ACC112 (cell line): ENCODE measurements around the gene HOTAIR.

Experiments used
- H2AFZ ChIP-seq: fragments of 200-600 bp; sonication (generic); one replicate; pipeline ENCODE4 v1.6.0; 2017; ENCODE audit warnings: antibody characterized with exemption, low read length; ENCODE audit not compliant: unreplicated experiment
- H3K27ac ChIP-seq: fragments of 200-600 bp; sonication (generic); 2 replicates; pipeline ENCODE4 v1.5.1; 2014; ENCODE audit warnings: low read depth, mild to moderate bottlenecking, antibody characterized with exemption, low read length, moderate library complexity
- H3K27me3 ChIP-seq: fragments of 200-600 bp; sonication (generic); 2 replicates; pipeline ENCODE4 v1.6.1; 2014; ENCODE audit warnings: mild to moderate bottlenecking, antibody characterized with exemption, low read length, moderate library complexity, mixed read lengths; ENCODE audit not compliant: insufficient read depth
- H3K36me3 ChIP-seq: fragments of 200-600 bp; sonication (generic); 2 replicates; pipeline ENCODE4 v1.6.1; 2016; ENCODE audit warnings: mild to moderate bottlenecking, antibody characterized with exemption, low read length, moderate library complexity, mixed read lengths; ENCODE audit not compliant: insufficient read depth
- H3K4me1 ChIP-seq: fragments of 200-600 bp; sonication (generic); one replicate; pipeline ENCODE4 v1.6.1; 2016; ENCODE audit warnings: low read length, mixed read lengths; ENCODE audit not compliant: insufficient read depth, unreplicated experiment, control insufficient read depth
- H3K4me3 ChIP-seq: fragments of 200-600 bp; sonication (generic); 2 replicates; pipeline ENCODE4 v1.5.1; 2014; ENCODE audit warnings: mild to moderate bottlenecking, low read depth, low read length
- H3K79me2 ChIP-seq: fragments of 200-600 bp; sonication (generic); one replicate; pipeline ENCODE4 v1.6.0; 2016; ENCODE audit warnings: low read length; ENCODE audit not compliant: control insufficient read depth, unreplicated experiment, insufficient read depth

Gene HOTAIR

DNA sequence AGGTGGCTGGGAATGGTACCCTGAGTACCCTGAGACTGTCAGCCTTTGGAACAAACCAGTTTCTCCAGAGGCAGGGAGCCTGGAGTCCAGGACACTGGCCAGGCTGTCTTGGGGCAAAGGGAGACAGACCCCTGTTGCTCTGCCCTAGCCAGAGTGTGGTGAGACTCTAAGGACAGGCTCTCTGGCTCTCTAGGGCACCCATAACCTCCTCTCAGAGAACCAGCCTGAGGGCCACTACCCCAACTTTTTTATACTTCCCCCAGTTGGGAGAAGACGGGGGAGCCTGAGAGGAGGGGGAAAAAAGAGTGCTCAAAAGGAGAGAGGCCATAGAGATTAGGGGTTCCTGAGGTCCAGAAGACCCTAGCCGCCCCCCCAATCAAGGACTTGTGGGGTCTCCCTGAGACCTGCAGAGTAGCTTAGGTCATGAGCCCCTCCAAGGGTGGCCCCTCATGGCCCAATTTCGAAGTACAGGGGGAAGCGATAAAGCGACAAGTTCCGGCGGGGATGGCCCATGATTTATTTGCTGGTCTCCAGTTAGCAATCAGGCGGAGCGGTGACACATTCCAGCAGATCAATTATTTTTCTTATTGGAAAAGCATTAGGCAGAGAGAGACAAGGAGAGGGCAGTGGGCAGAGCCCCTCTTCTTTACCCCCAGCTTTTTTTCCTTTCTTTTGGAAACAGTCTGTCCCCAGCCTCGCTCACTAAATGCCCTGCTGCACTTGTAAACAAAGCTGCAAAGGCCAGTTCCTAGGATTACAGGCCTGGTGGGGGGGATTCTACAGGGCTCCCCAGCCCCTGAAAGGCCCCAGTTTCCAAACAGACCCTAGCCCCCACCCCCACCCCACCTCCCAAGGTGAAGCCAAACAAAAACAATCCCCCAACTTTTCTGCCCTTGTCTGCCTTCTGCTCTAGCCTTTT, 35.6 kb upstream of the HOTAIR start:
- Histone ChIP-seq H3K4me3 (peak overlapping the region; percentile 80), H2AFZ (peak overlapping the region; percentile 93), H3K27ac (no peak overlapping the region), H3K4me1 (peaks cover 48% of the 10 kb centered on the region), H3K79me2 (peaks cover 7% of the 10 kb centered on the region), H3K27me3 (peaks cover 2% of the 10 kb centered on the region; the same call in 1 of the 2 replicates), H3K36me3 (no peaks in the 10 kb centered on the region)

DNA sequence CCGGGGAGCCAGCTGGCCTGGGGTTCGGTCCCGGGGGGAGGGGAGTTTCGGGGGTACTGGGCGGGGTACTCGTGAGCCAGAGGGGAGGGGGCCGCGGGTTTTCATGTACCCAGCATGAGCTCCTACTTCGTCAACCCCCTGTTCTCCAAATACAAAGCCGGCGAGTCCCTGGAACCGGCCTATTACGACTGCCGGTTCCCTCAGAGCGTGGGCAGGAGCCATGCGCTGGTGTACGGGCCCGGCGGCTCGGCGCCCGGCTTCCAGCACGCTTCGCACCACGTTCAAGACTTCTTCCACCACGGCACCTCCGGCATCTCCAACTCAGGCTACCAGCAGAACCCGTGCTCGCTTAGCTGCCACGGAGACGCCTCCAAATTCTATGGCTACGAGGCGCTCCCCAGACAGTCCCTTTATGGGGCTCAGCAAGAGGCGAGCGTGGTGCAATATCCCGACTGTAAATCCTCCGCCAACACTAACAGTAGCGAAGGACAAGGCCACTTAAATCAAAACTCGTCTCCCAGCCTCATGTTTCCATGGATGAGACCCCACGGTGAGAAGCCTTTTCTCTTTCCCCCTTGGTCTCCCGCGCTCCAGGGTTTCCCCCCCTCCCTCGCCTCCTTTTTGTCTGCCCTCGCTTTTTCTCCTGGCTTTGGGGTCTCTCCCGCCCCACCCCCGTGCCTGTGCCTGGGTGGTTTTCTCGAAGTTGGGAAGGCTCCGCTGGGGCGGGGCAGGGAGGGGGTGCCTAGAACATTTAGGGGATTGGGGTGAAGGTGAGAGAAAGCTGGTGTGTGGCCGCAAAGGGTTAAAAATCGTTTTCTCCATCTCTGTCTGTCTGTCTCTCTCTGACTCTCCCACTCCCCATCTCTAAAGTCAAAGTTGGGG, 34.7 kb upstream of the HOTAIR start:
- H3K79me2 ChIP-seq: peaks cover 7% of the 10 kb centered on the region
- no peak overlapping the region for H3K27ac ChIP-seq
- peak overlapping the region; percentile 80 for H3K4me3 ChIP-seq
- peaks cover 46% of the 10 kb centered on the region for H3K4me1 ChIP-seq
- no peaks in the 10 kb centered on the region for H3K36me3 ChIP-seq
- H3K27me3 ChIP-seq: peaks cover 3% of the 10 kb centered on the region; the same call in 1 of the 2 replicates
- H2AFZ ChIP-seq: peak overlapping the region; percentile 93

DNA sequence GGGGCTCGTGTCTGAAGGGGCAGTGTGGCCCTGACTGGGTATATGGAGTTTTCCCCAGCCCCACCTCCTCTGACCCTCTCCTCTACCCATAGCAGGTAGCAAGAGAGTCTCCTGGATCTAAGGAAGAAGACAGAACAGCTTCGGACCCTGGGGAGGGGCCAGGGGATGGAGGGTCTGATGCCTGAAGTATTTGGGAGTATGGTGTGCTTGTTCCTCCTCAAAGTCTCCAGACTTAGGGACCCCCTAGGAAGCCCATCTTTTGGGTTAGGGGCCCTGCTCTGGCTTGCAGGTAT, 33.5 kb upstream of the HOTAIR start:
- no peak overlapping the region for H2AFZ ChIP-seq
- no peak overlapping the region for H3K27ac ChIP-seq
- H3K79me2 ChIP-seq: peaks cover 7% of the 10 kb centered on the region
- peaks cover 3% of the 10 kb centered on the region; the same call in 1 of the 2 replicates for H3K27me3 ChIP-seq
- H3K36me3 ChIP-seq: no peaks in the 10 kb centered on the region
- H3K4me3 ChIP-seq: peak overlapping the region; percentile 80
- H3K4me1 ChIP-seq: peaks cover 34% of the 10 kb centered on the region

DNA sequence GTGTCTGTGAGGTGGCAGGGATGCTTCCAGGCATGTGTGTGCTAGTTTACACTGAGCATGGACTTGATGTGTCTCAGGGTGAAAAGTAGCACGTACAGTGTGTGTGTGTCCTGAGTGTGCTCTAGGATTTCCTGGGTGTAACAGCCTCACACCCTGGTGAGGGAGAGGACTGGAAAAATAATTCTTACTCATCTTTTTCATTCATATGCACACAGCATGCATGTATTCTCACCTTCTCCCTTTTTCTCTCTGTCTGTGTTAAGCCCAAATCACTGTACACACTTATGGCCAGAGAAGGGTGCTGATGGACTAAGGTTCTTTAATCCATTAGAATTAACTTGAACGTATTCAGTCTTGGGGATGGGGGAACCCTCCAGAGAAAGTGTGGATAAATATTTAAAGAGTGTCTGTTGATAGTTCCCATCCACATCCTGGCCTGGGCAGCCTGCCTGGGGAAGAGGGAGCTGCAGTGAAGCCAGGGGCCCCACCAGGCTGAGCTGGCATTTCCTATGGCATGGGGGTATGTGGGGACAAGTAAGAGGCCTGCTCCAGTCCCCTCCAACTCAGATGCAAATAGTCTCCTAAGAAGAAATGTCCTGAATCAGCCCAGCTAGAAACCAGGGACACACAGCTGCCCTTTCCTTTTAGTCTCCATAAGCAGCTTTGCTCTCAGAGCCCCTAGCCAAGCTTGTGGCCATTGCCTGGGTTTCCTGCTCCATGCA, 32.9 kb upstream of the HOTAIR start:
- Histone ChIP-seq H3K27me3 (peaks cover 3% of the 10 kb centered on the region; the same call in 1 of the 2 replicates), H3K79me2 (peaks cover 7% of the 10 kb centered on the region), H3K4me1 (peaks cover 29% of the 10 kb centered on the region), H3K27ac (no peak overlapping the region), H3K36me3 (no peaks in the 10 kb centered on the region), H2AFZ (no peak overlapping the region), H3K4me3 (peak overlapping the region; percentile 80)

DNA sequence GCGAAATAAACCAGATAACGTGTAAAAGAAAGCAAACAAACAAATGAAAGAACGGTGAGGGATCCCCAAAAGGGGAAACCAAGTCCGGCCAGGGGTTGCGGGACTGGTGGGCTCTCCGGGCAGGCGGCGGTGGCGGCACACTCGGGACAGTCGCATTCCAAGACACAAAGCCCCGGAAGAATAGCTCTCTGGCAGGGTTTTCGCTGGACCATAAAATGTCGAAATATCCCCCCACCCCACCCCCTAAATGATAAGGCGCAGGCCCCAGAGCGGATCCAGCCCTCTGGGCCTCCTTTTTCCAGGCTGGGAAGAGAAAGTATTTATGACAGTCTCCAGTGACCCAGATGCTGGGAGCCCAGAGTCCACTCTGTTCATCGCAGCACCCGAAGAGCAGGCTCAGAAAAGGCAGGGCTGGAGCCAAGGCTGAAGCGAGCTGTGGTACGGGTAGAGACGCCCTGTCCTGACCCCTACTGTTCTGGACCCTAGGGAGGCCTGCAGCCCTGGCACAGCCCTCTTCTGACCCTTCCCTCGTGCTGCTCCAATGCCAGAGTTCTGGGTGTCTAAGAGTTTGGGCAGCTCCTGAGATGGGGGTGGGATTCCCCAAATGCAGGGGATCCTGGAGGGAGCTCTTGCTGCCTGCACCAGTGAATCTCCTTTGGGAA, 31.9 kb upstream of the HOTAIR start:
- no peak overlapping the region for H2AFZ ChIP-seq
- no peak overlapping the region for H3K27ac ChIP-seq
- H3K27me3 ChIP-seq: peaks cover 3% of the 10 kb centered on the region; the same call in 1 of the 2 replicates

DNA sequence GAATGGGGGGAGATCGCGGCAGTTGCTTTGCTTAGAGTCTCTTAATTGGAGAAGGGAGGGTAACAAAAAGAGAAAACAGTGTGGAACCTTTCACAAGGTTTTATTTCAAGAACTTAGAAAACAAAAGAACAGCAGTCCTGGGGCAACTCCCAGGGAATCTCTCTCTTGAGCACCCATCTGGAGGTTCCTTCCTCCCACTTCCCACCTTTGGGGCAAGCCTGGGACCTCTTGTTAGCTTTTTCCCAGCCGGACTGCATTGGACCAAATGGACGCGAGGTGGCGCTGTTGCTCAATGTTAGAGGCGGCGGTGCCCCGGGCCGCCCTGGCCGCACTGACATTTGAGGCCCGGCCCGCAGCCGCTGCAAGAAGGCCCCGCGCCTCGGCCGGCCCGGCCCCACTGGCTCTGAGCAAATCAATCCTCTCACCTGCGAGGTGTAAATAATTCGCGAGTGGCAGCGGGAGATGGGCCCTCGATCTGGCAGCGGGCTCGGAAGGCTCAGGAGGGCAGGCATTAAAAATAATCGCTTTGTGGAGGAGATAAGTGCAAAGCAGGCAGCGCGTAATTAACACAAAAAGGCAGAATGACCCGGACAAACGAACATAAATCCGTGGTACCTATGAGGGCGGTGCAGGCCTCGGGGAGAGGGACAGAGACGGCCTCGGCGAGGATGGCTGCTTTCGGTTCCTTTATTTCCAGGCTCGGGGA, 31.3 kb upstream of the HOTAIR start:
- Histone ChIP-seq H3K36me3 (no peaks in the 10 kb centered on the region), H3K4me1 (peaks cover 30% of the 10 kb centered on the region), H3K27me3 (peaks cover 5% of the 10 kb centered on the region; the same call in 1 of the 2 replicates), H3K27ac (no peak overlapping the region), H3K79me2 (peaks cover 7% of the 10 kb centered on the region), H3K4me3 (peak overlapping the region; percentile 56), H2AFZ (peak overlapping the region; percentile 84)

More for the DNA sequence above, 31.9 kb upstream of the HOTAIR start:
- H3K4me1 ChIP-seq: peaks cover 30% of the 10 kb centered on the region
- peak overlapping the region; percentile 56 for H3K4me3 ChIP-seq
- peaks cover 7% of the 10 kb centered on the region for H3K79me2 ChIP-seq
- H3K36me3 ChIP-seq: no peaks in the 10 kb centered on the region

DNA sequence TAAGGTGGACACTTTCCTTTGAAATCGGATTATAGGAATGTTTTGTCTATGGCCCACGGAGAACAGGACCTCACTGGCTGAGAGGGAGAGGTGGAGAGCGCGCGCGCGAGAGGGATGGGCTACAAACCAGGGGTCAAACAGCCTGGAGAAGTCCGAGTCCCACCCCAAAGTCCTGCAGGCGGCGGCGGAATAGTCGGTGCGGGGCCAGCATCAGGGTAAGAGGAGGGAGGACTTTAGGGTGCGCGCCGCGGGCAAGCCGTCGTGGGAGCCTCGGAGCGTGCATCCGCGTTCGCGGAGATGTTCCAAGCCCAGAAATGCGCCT, 30.7 kb upstream of the HOTAIR start:
- Histone ChIP-seq H3K27me3 (peaks cover 6% of the 10 kb centered on the region; the same call in 1 of the 2 replicates), H3K4me3 (peak overlapping the region; percentile 43), H3K4me1 (peaks cover 26% of the 10 kb centered on the region), H3K27ac (no peak overlapping the region), H3K36me3 (no peaks in the 10 kb centered on the region), H2AFZ (peak overlapping the region; percentile 84), H3K79me2 (peaks cover 10% of the 10 kb centered on the region)

DNA sequence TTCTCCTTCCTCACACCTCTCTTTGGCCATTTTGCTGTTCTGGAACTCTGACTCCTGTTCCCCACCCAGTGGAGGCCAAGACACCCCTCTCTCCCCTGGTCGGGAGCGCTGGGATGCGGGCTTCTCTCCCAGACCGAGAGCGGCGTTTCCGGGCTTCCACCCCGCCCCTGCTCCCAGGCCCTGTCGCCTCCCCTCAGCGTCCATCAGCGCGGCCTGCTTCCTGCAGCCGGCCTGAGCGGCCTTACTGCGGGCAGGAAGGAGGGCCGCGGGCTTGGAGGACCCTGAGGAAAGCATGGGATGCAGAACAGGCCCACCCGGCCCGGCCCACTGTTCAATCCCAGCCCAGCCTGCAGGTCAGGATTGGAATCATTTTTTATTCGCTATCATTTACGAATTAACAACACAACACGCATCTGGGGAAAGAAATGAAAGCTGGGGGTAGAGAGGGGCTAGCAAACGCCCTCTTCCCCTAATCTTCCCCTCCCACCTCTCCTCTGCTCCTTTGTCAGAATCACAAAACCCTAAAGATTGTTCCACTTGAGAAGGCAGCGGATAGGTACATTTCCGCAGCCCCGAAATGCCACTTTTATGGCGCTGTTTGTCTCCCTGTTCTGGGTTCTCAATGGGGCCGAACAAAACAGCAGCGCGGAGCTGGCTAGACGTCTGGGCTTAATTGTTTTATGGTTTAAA, 30.2 kb upstream of the HOTAIR start:
- Histone ChIP-seq H3K4me1 (peaks cover 21% of the 10 kb centered on the region), H3K27me3 (peaks cover 6% of the 10 kb centered on the region; the same call in 1 of the 2 replicates), H3K36me3 (no peaks in the 10 kb centered on the region), H2AFZ (peak overlapping the region; percentile 84), H3K27ac (no peak overlapping the region), H3K79me2 (peaks cover 9% of the 10 kb centered on the region), H3K4me3 (peak overlapping the region; percentile 43)

DNA sequence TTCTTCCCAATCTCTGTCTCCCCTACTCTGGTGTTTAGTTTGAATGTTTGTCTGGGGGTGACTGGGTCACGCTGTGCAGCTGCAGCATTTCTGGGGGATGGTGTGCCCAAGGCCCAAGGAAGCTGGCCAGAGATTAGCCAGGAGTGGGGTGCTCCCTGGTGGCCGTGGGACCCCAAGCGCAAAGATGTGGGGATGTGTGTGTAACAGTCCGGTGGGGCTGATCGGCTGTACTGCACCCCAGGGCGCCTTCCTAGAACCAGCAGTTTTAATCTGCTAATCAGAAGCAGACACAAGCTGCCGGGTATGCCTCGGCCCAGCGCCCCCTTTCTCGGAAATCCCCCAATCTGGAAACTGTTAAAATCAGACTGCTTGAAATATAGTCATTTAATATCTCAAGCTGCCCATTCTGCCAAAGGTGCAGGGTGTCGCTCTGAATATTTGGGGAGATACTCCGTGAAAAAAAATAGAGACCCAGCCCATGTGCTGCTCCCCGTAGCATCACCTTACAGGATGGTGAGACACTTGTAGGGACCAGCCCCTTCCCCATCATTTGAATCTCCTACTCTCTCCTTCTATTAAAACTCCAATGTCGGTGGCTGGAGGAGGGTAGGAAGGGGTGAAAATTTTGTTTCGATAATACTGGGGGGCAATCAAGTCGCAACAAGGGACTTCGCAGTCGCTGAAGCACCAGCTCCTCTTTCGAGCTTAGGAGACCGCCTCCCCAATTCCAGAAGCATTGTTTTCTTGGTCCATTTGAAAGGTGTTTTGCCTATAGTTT, 29.5 kb upstream of the HOTAIR start:
- no peaks in the 10 kb centered on the region for H3K36me3 ChIP-seq
- H3K27ac ChIP-seq: no peak overlapping the region
- H3K4me3 ChIP-seq: no peak overlapping the region; the same call in 1 of the 2 replicates
- H3K4me1 ChIP-seq: peaks cover 20% of the 10 kb centered on the region
- no peak overlapping the region for H2AFZ ChIP-seq
- peaks cover 3% of the 10 kb centered on the region for H3K79me2 ChIP-seq
- peaks cover 6% of the 10 kb centered on the region; the same call in 1 of the 2 replicates for H3K27me3 ChIP-seq
